Osteoblast (primary cell): ENCODE results near the gene KCNG1. TPM values are rescaled to one million over a fixed set of nuclear protein-coding genes. Genes with fewer than 3 reads are reported as not detected.

Source experiments
- DNase-seq: peaks from one replicate; pipeline ENCODE4 v3.0.0; 2011; ENCODE audit warnings: low spot score, mixed read lengths; ENCODE audit not compliant: insufficient read length; ENCODE audit errors: missing footprints
- H2AFZ ChIP-seq: 2 replicates; pipeline ENCODE4 v1.6.0; 2011; ENCODE audit warnings: mild to moderate bottlenecking, low read length
- H3K27ac ChIP-seq: 2 replicates; pipeline ENCODE4 v1.5.1; 2011; ENCODE audit warnings: mild to moderate bottlenecking, low read depth, low read length, moderate library complexity
- H3K27me3 ChIP-seq: 2 replicates; pipeline ENCODE4 v1.6.0; 2012; ENCODE audit warnings: mild to moderate bottlenecking, control low read depth, inconsistent platforms, low read length, moderate library complexity; ENCODE audit not compliant: insufficient read depth
- H3K36me3 ChIP-seq: 2 replicates; pipeline ENCODE4 v1.5.1; 2011; ENCODE audit warnings: mild to moderate bottlenecking, low read length, control low read depth, moderate library complexity; ENCODE audit not compliant: insufficient read depth
- H3K4me1 ChIP-seq: 2 replicates; pipeline ENCODE4 v1.5.1; 2011; ENCODE audit warnings: mild to moderate bottlenecking, low read length, control low read depth, moderate library complexity; ENCODE audit not compliant: insufficient read depth
- H3K4me2 ChIP-seq: 2 replicates; pipeline ENCODE4 v1.6.0; 2011; ENCODE audit warnings: mild to moderate bottlenecking, low read length; ENCODE audit not compliant: insufficient read depth
- H3K4me3 ChIP-seq: fragments of 200-600 bp; sonication (generic); 3 replicates; pipeline ENCODE4 v1.5.1; 2012; ENCODE audit warnings: mild to moderate bottlenecking, low read length, inconsistent platforms; ENCODE audit not compliant: insufficient read depth
- H3K79me2 ChIP-seq: 2 replicates; pipeline ENCODE4 v1.6.0; 2012; ENCODE audit warnings: mild to moderate bottlenecking, low read length, control low read depth, inconsistent platforms; ENCODE audit not compliant: insufficient read depth
- H3K9me3 ChIP-seq: 2 replicates; pipeline ENCODE4 v1.5.1; 2011; ENCODE audit warnings: low read depth, low read length, control low read depth
- H4K20me1 ChIP-seq: 2 replicates; pipeline ENCODE4 v1.6.0; 2012; ENCODE audit warnings: mild to moderate bottlenecking, low read length, control low read depth; ENCODE audit not compliant: insufficient read depth
- CTCF ChIP-seq: IDR thresholded peaks from 2 replicates; pipeline ENCODE4 v1.5.1; 2011; ENCODE audit warnings: mild to moderate bottlenecking, low read depth, low read length, moderate library complexity; ENCODE audit errors: extremely low read depth
- total RNA-seq: library from RNA; depleted of rRNA; stranded (reverse); fragments of >200 nt; gene quantifications from 2 replicates; pipeline ENCODE4 v1.2.3, GENCODE V29; 2012

KCNG1 gene
- total RNA-seq, 1 donor = 16.3 TPM

- H3K79me2 ChIP-seq = no peaks in the 10 kb centered on the region
- H3K9me3 ChIP-seq = no peaks in the 10 kb centered on the region
- H4K20me1 ChIP-seq = no peaks in the 10 kb centered on the region
- no peak overlapping the region for H3K4me3 ChIP-seq
- H3K36me3 ChIP-seq = no peaks in the 10 kb centered on the region
- no peak overlapping the region for H3K4me2 ChIP-seq
- H3K27me3 ChIP-seq = peaks cover 4% of the 10 kb centered on the region
- DNase-seq = peak; percentile 91
- H2AFZ ChIP-seq = no peak overlapping the region
- H3K27ac ChIP-seq = no peak overlapping the region
- no peak for TF ChIP-seq CTCF
- H3K4me1 ChIP-seq = peaks cover 7% of the 10 kb centered on the region
Measured at GRCh38 chr20:50996901-50997865, 25.7 kb downstream of the KCNG1 start.

DNA sequence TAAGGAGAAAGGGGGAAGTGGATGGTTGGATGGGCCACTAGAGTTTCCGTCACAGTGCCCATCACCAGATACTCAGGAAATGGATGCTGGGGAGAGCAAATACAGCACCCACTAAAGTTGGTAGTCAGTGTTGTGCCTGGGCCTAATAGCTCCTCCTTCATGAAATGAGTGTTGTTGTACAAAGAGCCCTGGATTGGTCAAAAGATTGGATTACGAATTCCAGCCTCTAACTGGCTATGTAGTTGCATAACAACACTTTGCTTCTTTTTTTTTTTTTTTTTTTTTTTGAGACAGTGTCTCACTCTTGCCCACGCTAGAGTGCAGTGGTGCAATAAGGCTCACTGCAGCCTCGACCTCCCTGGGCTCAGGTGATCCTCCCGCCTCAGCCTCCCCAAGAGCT lies 27.4 kb downstream of the KCNG1 start:
- Histone ChIP-seq H3K4me3 (no peak overlapping the region), H3K79me2 (no peaks in the 10 kb centered on the region), H2AFZ (no peak overlapping the region), H3K4me1 (peaks cover 7% of the 10 kb centered on the region), H3K36me3 (no peaks in the 10 kb centered on the region), H3K9me3 (no peaks in the 10 kb centered on the region), H3K27ac (no peak overlapping the region), H3K4me2 (no peak overlapping the region), H4K20me1 (no peaks in the 10 kb centered on the region), H3K27me3 (peaks cover 4% of the 10 kb centered on the region)
- no peak for DNase-seq
- no peak for TF ChIP-seq CTCF

DNA sequence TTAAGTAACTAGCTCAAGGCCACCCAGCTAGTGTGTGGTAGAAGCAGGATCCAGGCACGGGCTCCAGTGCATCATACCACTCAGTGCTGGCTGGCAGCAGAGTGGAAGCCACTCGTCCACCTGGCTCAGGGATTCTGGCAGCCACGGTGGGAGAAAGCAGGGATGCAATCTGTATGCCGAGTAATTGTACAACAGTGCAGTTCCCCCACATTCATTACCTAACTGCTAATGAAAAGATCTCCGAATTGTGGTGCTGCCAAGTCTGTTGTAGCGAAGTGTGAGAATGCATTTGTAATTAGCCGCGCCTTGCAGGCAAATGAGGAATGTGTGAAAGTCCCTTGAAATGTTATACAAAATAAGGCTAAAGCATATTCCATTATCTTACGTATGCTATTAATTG lies 29.0 kb downstream of the KCNG1 start:
- Histone ChIP-seq H3K79me2 (no peaks in the 10 kb centered on the region), H3K4me3 (no peak overlapping the region), H3K9me3 (no peaks in the 10 kb centered on the region), H3K27ac (no peak overlapping the region), H3K4me2 (no peak overlapping the region), H3K4me1 (peaks cover 7% of the 10 kb centered on the region), H3K36me3 (no peaks in the 10 kb centered on the region), H2AFZ (no peak overlapping the region), H3K27me3 (peaks cover 4% of the 10 kb centered on the region), H4K20me1 (no peaks in the 10 kb centered on the region)
- no peak for TF ChIP-seq CTCF
- DNase-seq = no peak

- no peak overlapping the region for H3K4me2 ChIP-seq
Measured at GRCh38 chr20:50992733-50993457, 30.0 kb downstream of the KCNG1 start.

More at GRCh38 chr20:50992733-50993457, 30.0 kb downstream of the KCNG1 start:
- no peak overlapping the region for H3K27ac ChIP-seq
- DNase-seq = peak; percentile 93
- TF ChIP-seq CTCF = peak; percentile 87
- no peaks in the 10 kb centered on the region for H4K20me1 ChIP-seq
- H3K9me3 ChIP-seq = no peaks in the 10 kb centered on the region
- H3K4me1 ChIP-seq = peaks cover 7% of the 10 kb centered on the region
- H2AFZ ChIP-seq = peak overlapping the region; percentile 32
- H3K4me3 ChIP-seq = no peak overlapping the region
- H3K79me2 ChIP-seq = no peaks in the 10 kb centered on the region
- H3K27me3 ChIP-seq = peaks cover 4% of the 10 kb centered on the region
- no peaks in the 10 kb centered on the region for H3K36me3 ChIP-seq
